HG03064 (cell line): ENCODE measurements around the gene PPT1.
A peak's percentile ranks its signal among the peaks of the same experiment; 100 is the strongest.

Experiments used
- ATAC-seq: cut with Tn5 transposase; IDR thresholded peaks from one replicate; pipeline ENCODE4 v1.9.1; 2021; ENCODE audit warnings: low read depth; ENCODE audit not compliant: unreplicated experiment

The PPT1 gene

GRCh38 chr1:40096977-40097782, at the start of gene PPT1:
PPT1 (minus strand) TSS chr1:40097252; CDS start chr1:40097238, 14 bp downstream.
- ATAC-seq, result peak; percentile 87

GRCh38 chr1:40143891-40144575, 47.0 kb upstream of the PPT1 start:
- no peak for ATAC-seq

- ATAC-seq, result no peak
Observed at GRCh38 chr1:40141878-40142535, 45.0 kb upstream of the PPT1 start.

- ATAC-seq, result no peak
Observed at GRCh38 chr1:40140211-40140973, 43.3 kb upstream of the PPT1 start.

DNA sequence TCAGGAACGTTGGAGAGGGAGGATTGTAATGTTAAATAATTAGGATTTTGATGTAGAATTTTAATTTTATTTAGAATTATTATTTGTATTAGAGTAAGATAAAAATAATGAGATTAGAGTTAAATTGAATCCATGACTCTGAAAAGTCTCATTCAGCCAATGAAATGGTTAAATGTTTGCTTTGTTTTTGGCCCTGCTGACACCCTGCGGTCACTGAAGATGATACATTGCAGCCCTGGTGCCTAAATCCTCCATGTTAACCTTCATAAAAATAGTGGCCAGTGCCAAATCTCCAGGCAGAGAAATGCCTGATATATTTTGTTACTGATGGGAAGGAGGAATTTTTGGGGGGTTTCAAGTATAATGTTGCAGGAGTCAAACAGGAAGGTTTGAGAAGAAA, 36.8 kb upstream of the PPT1 start:
- no peak for ATAC-seq

DNA sequence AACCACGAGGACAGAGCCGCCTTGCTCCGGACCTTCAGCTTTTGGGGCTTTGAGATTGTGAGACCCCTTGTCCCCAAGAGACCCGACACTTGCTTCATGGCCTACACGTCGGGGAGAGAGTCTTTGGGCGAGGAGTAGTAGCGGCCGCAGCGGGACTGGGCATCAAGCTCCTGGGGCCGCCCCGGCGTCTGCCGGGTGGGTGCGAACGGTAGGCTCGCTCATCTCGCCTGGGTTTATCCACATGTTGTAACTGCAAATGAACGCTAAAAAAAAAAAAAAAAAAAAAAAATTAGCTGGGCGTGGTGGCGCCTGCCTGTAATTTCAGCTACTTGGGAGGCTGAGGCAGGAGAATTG, 36.2 kb upstream of the PPT1 start:
- ATAC-seq, result no peak

- no peak for ATAC-seq
Observed at GRCh38 chr1:40132383-40133311, 35.6 kb upstream of the PPT1 start.

DNA sequence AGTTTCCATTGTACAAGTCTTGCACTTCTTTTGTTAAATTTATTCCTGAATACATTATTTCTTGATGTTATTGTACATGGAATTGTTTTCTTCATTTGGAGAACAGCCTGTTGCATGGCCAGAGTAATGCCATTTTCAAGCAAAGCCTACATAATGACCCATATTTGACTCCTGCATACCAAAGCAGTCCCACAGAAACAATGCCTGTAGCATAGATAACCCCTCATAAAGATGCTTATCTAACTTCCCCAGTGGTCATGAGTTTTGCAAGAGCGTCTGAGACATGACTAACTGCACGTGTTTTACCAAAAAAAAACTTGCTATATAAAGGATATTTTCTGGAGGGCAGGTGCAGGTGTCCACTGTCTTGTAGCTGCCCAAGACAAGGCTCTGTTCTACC, 33.8 kb upstream of the PPT1 start:
- no peak for ATAC-seq

GRCh38 chr1:40122855-40123254, 25.8 kb upstream of the PPT1 start:
- no peak for ATAC-seq

- no peak for ATAC-seq
Observed at GRCh38 chr1:40120128-40120527, 23.1 kb upstream of the PPT1 start.

DNA sequence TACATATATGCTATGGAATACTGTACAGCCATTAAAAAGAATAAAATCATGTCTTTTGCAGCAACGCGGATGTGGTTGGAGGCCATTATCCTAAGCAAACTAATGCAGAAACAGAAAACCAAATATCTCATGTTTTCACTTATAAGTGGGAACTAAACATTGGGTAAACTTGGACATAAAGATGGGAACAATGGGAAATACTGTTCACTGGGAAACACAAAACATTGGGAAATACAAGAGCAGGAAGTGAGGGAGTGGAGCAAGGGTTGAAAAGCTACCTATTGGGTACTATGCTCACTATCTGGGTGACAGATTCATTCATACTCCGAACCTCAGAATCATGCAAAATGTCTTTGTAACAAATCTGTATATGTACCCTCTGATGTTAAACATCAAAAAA, 17.3 kb upstream of the PPT1 start:
- ATAC-seq, result no peak

GRCh38 chr1:40110389-40110788, 13.3 kb upstream of the PPT1 start:
- ATAC-seq, result no peak

- no peak for ATAC-seq
Observed at GRCh38 chr1:40107290-40107959, 10.4 kb upstream of the PPT1 start.

DNA sequence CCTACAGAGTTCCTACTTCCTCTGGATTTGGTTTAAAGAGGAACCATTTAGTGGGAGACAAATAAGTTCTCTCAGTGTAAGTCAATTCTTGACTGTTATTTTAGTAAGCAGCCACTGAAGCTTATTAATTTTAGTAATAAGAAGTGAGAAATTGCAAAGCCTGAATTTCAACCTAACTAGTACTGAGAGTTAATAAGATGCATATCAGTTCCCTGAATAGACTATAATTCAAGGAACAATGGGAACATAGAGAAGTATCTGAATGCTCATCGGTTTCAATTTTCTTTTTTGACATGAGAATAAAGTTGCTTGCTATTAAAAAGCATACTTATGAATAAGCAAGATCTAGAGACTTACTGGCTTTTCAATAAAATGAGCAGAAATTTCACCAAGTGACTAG, 8.0 kb upstream of the PPT1 start:
- no peak for ATAC-seq

GRCh38 chr1:40102896-40103295, 5.8 kb upstream of the PPT1 start:
- no peak for ATAC-seq

DNA sequence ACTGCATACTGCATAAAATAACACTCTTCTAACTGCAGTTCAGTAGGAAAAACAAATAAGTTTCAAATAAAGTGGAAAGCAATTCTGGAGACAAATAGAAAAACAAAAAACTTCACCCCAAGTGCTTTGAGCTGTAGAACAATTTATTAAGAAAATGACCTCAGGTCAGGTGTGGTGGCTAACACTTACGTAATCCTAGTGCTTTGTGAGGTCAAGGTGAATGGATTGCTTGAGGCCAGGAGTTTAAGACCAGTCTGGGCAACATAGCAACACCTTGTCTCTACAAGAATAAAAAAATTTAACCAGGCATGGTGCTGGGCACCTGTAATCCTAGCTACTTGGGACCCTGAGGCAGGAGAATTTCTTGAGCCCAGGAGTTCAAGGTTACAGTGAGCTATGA, 5.0 kb upstream of the PPT1 start:
- no peak for ATAC-seq

GRCh38 chr1:40096646-40096976, 441 bp downstream of the PPT1 start:
- ATAC-seq, result no peak

GRCh38 chr1:40095806-40096205, 1.2 kb downstream of the PPT1 start:
- no peak for ATAC-seq

- ATAC-seq, result no peak
Observed at GRCh38 chr1:40094466-40095110, 2.5 kb downstream of the PPT1 start.
